HEK293T (cell line): ENCODE results near the gene DIP2A.

ENCODE experiments used
- CTCF ChIA-PET: fragments of 350-600 bp; formaldehyde crosslinking; extraction: SDS; loops from one replicate; lab custom pipeline; 2021; ENCODE audit warnings: antibody characterized with exemption, inconsistent platforms; lab: Yijun Ruan, JAX
- POLR2A ChIA-PET: fragments of 350-600 bp; formaldehyde crosslinking; extraction: SDS; loops from one replicate; lab custom pipeline; 2020; ENCODE audit warnings: antibody characterized with exemption, inconsistent platforms; lab: Yijun Ruan, JAX
- DNase-seq: peaks from one replicate; pipeline ENCODE4 v3.0.0; 2012; ENCODE audit warnings: mixed read lengths; ENCODE audit errors: extremely low spot score
- CTBP1 ChIP-seq: fragments of 450-650 bp; IDR thresholded peaks from 2 replicates; pipeline ENCODE4 v1.6.1; 2016; ENCODE audit warnings: borderline replicate concordance
- FOXA1 ChIP-seq: fragments of 450-650 bp; IDR thresholded peaks from 2 replicates; pipeline ENCODE4 v1.6.1; 2016; ENCODE audit warnings: mild to moderate bottlenecking
- L3MBTL2 ChIP-seq: fragments of 450-650 bp; conservative IDR thresholded peaks from 2 replicates; pipeline ENCODE4 v1.6.1; 2016; ENCODE audit warnings: mild to moderate bottlenecking
- NFRKB ChIP-seq: fragments of 450-650 bp; IDR thresholded peaks from 2 replicates; pipeline ENCODE4 v1.6.1; 2016; ENCODE audit warnings: mild to moderate bottlenecking, moderate library complexity
- SP1 ChIP-seq: fragments of 450-650 bp; IDR thresholded peaks from 2 replicates; pipeline ENCODE4 v1.6.1; 2017
- TARDBP ChIP-seq: fragments of 450-650 bp; IDR thresholded peaks from 2 replicates; pipeline ENCODE4 v1.6.1; 2016
- ZNF384 ChIP-seq: fragments of 450-650 bp; IDR thresholded peaks from 2 replicates; pipeline ENCODE4 v1.6.1; 2016
- TF ChIP-seq, protein P1 (sequence below): fragments of 450-650 bp; IDR thresholded peaks from 2 replicates; pipeline ENCODE4 v1.6.1; 2016

Gene DIP2A

GRCh38 chr21:46618738-46619379 is 160.2 kb downstream of the DIP2A start:
- ChIA-PET POLR2A (interaction anchor here (1.2 kb wide), 1 partner anchor 16 kb away, joined by 5 read pairs; no protein-coding TSS in a partner anchor), CTCF (no interaction called here)
- TF ChIP-seq FOXA1 (no peak), L3MBTL2 (no peak), SP1 (no peak), NFRKB (no peak), ZNF384 (no peak), CTBP1 (no peak), TARDBP (no peak)
- TF ChIP-seq, protein P1, sequence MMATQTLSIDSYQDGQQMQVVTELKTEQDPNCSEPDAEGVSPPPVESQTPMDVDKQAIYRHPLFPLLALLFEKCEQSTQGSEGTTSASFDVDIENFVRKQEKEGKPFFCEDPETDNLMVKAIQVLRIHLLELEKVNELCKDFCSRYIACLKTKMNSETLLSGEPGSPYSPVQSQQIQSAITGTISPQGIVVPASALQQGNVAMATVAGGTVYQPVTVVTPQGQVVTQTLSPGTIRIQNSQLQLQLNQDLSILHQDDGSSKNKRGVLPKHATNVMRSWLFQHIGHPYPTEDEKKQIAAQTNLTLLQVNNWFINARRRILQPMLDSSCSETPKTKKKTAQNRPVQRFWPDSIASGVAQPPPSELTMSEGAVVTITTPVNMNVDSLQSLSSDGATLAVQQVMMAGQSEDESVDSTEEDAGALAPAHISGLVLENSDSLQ: no peak
- no peak for DNase-seq
